ENCODE data around the gene ZNF195. TPM values are rescaled to one million over a fixed set of nuclear protein-coding genes. Genes with fewer than 3 reads are reported as not detected.

Gene ZNF195
- total and polyA plus RNA-seq, 2 of the 8 experiments (the other 6 are each of a cell fraction or from before 2014, with no cell fraction given), result 23.9 to 88.6 TPM

GRCh38 chr11:3380706-3381545 is 2.0 kb upstream of the ZNF195 start:
- POLR2A ChIA-PET (ENCODE audit: partially characterized antibody), result interaction anchor here (0.8 to 13.5 kb wide), 28 partner anchors 8 to 421 kb away, joined by 3 to 233 read pairs (median 4); no protein-coding TSS in a partner anchor
- H4K5ac ChIP-seq (ENCODE audit: insufficient read length, low read depth, low read length), result peak overlapping the region; percentile 4
- no peak overlapping the region for H2BK15ac ChIP-seq (ENCODE audit: low read length)
- DNase-seq (ENCODE audit: low read depth in 1 of 2, low spot score in 2 of 2), result peak; percentile 43 to 74
- peaks cover 39 to 77% of the 10 kb centered on the region in 2 experiments for H3K79me2 ChIP-seq (ENCODE audit: control insufficient read depth in 1 of 2, insufficient read depth in 2 of 2, low read length in 2 of 2)
- H3K79me1 ChIP-seq (ENCODE audit: low read depth, low read length), result peaks cover 9% of the 10 kb centered on the region
- peak overlapping the region; percentile 72 to 89 for H3K4me2 ChIP-seq (ENCODE audit: insufficient read depth in 1 of 2, low read depth in 2 of 2, low read length in 2 of 2)
- H3K56ac ChIP-seq (replicated peaks; ENCODE audit: insufficient read length, low read depth, low read length), result peak overlapping the region; percentile 48
- H4K91ac ChIP-seq (replicated peaks; ENCODE audit: insufficient read length, low read length), result no peak overlapping the region
- peak overlapping the region; percentile 38; the same call in 1 of the 2 replicates for H3K27ac ChIP-seq (ENCODE audit: low read depth, low read length)
- peaks cover 6 to 22% (median 13%) of the 10 kb centered on the region in 4 experiments; a peak in 5 of 7 replicates for H3K4me1 ChIP-seq (replicated peaks in 1 of 4; ENCODE audit: control insufficient read depth in 3 of 4, insufficient read depth in 4 of 4, low read length in 3 of 4)
- no peaks in the 10 kb centered on the region for H3K9me3 ChIP-seq (ENCODE audit: insufficient read depth in 2 of 2, low read depth in 1 of 2, low read length in 1 of 2)
- no peak overlapping the region for H2BK5ac ChIP-seq (ENCODE audit: low read depth, low read length)
- H3K9ac ChIP-seq (replicated peaks in 1 of 4; ENCODE audit: extremely low read depth in 1 of 4, low read depth in 3 of 4, low read length in 3 of 4), result peak overlapping the region; percentile 58 to 96 (median 70)
- no peak overlapping the region for H4K8ac ChIP-seq (ENCODE audit: extremely low read depth, insufficient read depth, low read length)
- no peak overlapping the region for H2AK5ac ChIP-seq (ENCODE audit: low read depth, low read length)
- peaks cover 4% of the 10 kb centered on the region for H3K23me2 ChIP-seq (ENCODE audit: low read depth, low read length)
- H3K4me3 ChIP-seq (ENCODE audit: extremely low read depth in 1 of 4, insufficient read depth in 2 of 4, low read depth in 3 of 4, low read length in 4 of 4), result peak overlapping the region; percentile 69 to 96 (median 79)
- FAIRE-seq, result no peak
- no peak overlapping the region for H3K18ac ChIP-seq (ENCODE audit: extremely low read depth, low read length)
- H2BK120ac ChIP-seq (replicated peaks; ENCODE audit: low read depth, low read length), result no peak overlapping the region
- H3K36me3 ChIP-seq (ENCODE audit: control insufficient read depth in 2 of 4, insufficient read depth in 4 of 4, low read length in 3 of 4), result peaks cover 20 to 54% (median 35%) of the 10 kb centered on the region in 4 experiments
- H4K20me1 ChIP-seq (replicated peaks in 1 of 2; ENCODE audit: control insufficient read depth in 1 of 2, insufficient read depth in 2 of 2, low read length in 2 of 2), result peaks cover 16 to 19% of the 10 kb centered on the region in 2 experiments
- H3K4ac ChIP-seq (replicated peaks; ENCODE audit: insufficient read length, low read depth, low read length), result no peak overlapping the region
- no peaks in the 10 kb centered on the region for H3K27me3 ChIP-seq (replicated peaks in 1 of 4; ENCODE audit: control insufficient read depth in 3 of 4, extremely low read depth in 1 of 4, insufficient read depth in 3 of 4, low read length in 3 of 4)
- H2AFZ ChIP-seq (ENCODE audit: low read length), result no peak overlapping the region
- no peak overlapping the region for H3K23ac ChIP-seq (ENCODE audit: insufficient read length)
- 16% methylated on average over 12 of the region's 12 CpGs; no CpG with 5 or more reads in 1 of the 2 experiments for WGBS, 2 experiments (ENCODE audit: extremely low coverage in 1 of 2, insufficient coverage in 1 of 2, insufficient read length in 1 of 2, insufficient replicate concordance in 2 of 2, low coverage in 1 of 2, low lambda C conversion rate in 2 of 2, missing lambda C conversion rate in 1 of 2)
- no peak overlapping the region for H3K14ac ChIP-seq (ENCODE audit: insufficient read length)
- CTCF ChIA-PET (ENCODE audit: partially characterized antibody), result interaction anchor here (0.6 to 6.1 kb wide), 9 partner anchors 9 to 42 kb away, joined by 3 to 44 read pairs (median 4); no protein-coding TSS in a partner anchor
- no peak overlapping the region for H2BK20ac ChIP-seq (ENCODE audit: low read length)
- no peak overlapping the region; the same call in 1 of the 2 replicates for H2BK12ac ChIP-seq (ENCODE audit: low read depth, low read length)
- TF ChIP-seq ATF2 (IDR thresholded peaks at IDR 0.05; ENCODE audit: low read length) (0 out of 2 replicates have a peak, but pooled peaks have one; percentile 46), SIN3A (conservative IDR thresholded peaks at IDR 0.05 in 1 of 2, IDR thresholded peaks at IDR 0.05 in 1 of 2; ENCODE audit: low read depth in 1 of 2, low read length in 2 of 2) (peak in 1 of 2 experiments; percentile 75; a peak in 2 of 4 replicates), BRCA1 (IDR thresholded peaks at IDR 0.05; ENCODE audit: low read depth, low read length) (peak; percentile 66), CHD2 (IDR thresholded peaks at IDR 0.05; ENCODE audit: low read length) (peak; percentile 80), TEAD4 (IDR thresholded peaks at IDR 0.05; ENCODE audit: low read depth, low read length) (no peak)
- TF ChIP-seq, protein P1, sequence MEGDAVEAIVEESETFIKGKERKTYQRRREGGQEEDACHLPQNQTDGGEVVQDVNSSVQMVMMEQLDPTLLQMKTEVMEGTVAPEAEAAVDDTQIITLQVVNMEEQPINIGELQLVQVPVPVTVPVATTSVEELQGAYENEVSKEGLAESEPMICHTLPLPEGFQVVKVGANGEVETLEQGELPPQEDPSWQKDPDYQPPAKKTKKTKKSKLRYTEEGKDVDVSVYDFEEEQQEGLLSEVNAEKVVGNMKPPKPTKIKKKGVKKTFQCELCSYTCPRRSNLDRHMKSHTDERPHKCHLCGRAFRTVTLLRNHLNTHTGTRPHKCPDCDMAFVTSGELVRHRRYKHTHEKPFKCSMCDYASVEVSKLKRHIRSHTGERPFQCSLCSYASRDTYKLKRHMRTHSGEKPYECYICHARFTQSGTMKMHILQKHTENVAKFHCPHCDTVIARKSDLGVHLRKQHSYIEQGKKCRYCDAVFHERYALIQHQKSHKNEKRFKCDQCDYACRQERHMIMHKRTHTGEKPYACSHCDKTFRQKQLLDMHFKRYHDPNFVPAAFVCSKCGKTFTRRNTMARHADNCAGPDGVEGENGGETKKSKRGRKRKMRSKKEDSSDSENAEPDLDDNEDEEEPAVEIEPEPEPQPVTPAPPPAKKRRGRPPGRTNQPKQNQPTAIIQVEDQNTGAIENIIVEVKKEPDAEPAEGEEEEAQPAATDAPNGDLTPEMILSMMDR (IDR thresholded peaks at IDR 0.05; ENCODE audit: control extremely low read depth in 1 of 3, insufficient read depth in 1 of 3, low read depth in 1 of 3, low read length in 3 of 3), result no peak

Data from H1 (cell line).